Measurements from ENCODE around the gene RUVBL1. TPM values are rescaled to one million over a fixed set of nuclear protein-coding genes. Genes with fewer than 3 reads are reported as not detected.

The RUVBL1 gene
- total RNA-seq, 1 experiment from 2014 or later: 153 TPM

GRCh38 chr3:128041344-128041743 is 82.3 kb downstream of the RUVBL1 start:
- H3K27ac ChIP-seq (ENCODE audit: low read depth, low read length, poor library complexity, severe bottlenecking): no peak overlapping the region
- H3K9me3 ChIP-seq (ENCODE audit: low read depth, low read length, poor library complexity, severe bottlenecking): no peaks in the 10 kb centered on the region
- ChIA-PET POLR2A (ENCODE audit: low non-redundant PET) (no interaction called here), CTCF (no interaction called here)
- H3K36me3 ChIP-seq (ENCODE audit: insufficient read depth, low read length, poor library complexity, severe bottlenecking): no peaks in the 10 kb centered on the region
- intact Hi-C loops (cut with micrococcal nuclease; ENCODE audit: unreplicated experiment): no loop called here
- no peaks in the 10 kb centered on the region for H3K4me1 ChIP-seq (ENCODE audit: insufficient read depth, low read length, poor library complexity, severe bottlenecking)
- no TSS peak for BruUV-seq (replicated peaks)
- no peak overlapping the region for H3K4me3 ChIP-seq (ENCODE audit: low read depth, low read length, poor library complexity, severe bottlenecking)
- TF ChIP-seq EZH2 (IDR thresholded peaks at IDR 0.05; ENCODE audit: borderline replicate concordance, low read depth, low read length, poor library complexity, severe bottlenecking): no peak
- H3K27me3 ChIP-seq (replicated peaks; ENCODE audit: insufficient read depth, low read depth, low read length, poor library complexity): peaks cover 24% of the 10 kb centered on the region
- DNase-seq (ENCODE audit: low spot score): no peak

- no peak for TF ChIP-seq CTCF (conservative IDR thresholded peaks at IDR 0.05; ENCODE audit: low read depth, low read length)
- TF ChIP-seq EZH2 (IDR thresholded peaks at IDR 0.05; ENCODE audit: borderline replicate concordance, low read depth, low read length, poor library complexity, severe bottlenecking): no peak
- intact Hi-C loops (cut with micrococcal nuclease; ENCODE audit: unreplicated experiment): no loop called here
- Histone ChIP-seq H3K9me3 (ENCODE audit: low read depth, low read length, poor library complexity, severe bottlenecking) (no peaks in the 10 kb centered on the region), H3K4me3 (ENCODE audit: low read depth, low read length, poor library complexity, severe bottlenecking) (no peak overlapping the region), H3K27ac (ENCODE audit: low read depth, low read length, poor library complexity, severe bottlenecking) (no peak overlapping the region), H3K27me3 (replicated peaks; ENCODE audit: insufficient read depth, low read depth, low read length, poor library complexity) (peaks cover 22% of the 10 kb centered on the region), H3K36me3 (ENCODE audit: insufficient read depth, low read length, poor library complexity, severe bottlenecking) (no peaks in the 10 kb centered on the region), H3K4me1 (ENCODE audit: insufficient read depth, low read length, poor library complexity, severe bottlenecking) (no peaks in the 10 kb centered on the region)
- no TSS peak for BruUV-seq (replicated peaks)
- POLR2A ChIA-PET (ENCODE audit: low non-redundant PET): no interaction called here
- DNase-seq (ENCODE audit: low spot score): no peak
- CTCF ChIA-PET: no interaction called here
These were observed 83.0 kb downstream of the RUVBL1 start for GRCh38 chr3:128040660-128041059.

GRCh38 chr3:128040041-128040440 is 83.6 kb downstream of the RUVBL1 start:
- no peak for TF ChIP-seq EZH2 (IDR thresholded peaks at IDR 0.05; ENCODE audit: borderline replicate concordance, low read depth, low read length, poor library complexity, severe bottlenecking)
- no peak for TF ChIP-seq CTCF (conservative IDR thresholded peaks at IDR 0.05; ENCODE audit: low read depth, low read length)
- ChIA-PET POLR2A (ENCODE audit: low non-redundant PET) (no interaction called here), CTCF (no interaction called here)
- no peak for DNase-seq (ENCODE audit: low spot score)
- peaks cover 20% of the 10 kb centered on the region for H3K27me3 ChIP-seq (replicated peaks; ENCODE audit: insufficient read depth, low read depth, low read length, poor library complexity)
- H3K36me3 ChIP-seq (ENCODE audit: insufficient read depth, low read length, poor library complexity, severe bottlenecking): no peaks in the 10 kb centered on the region
- H3K4me3 ChIP-seq (ENCODE audit: low read depth, low read length, poor library complexity, severe bottlenecking): no peak overlapping the region
- H3K9me3 ChIP-seq (ENCODE audit: low read depth, low read length, poor library complexity, severe bottlenecking): no peaks in the 10 kb centered on the region
- no peaks in the 10 kb centered on the region for H3K4me1 ChIP-seq (ENCODE audit: insufficient read depth, low read length, poor library complexity, severe bottlenecking)
- no TSS peak for BruUV-seq (replicated peaks)
- no peak overlapping the region for H3K27ac ChIP-seq (ENCODE audit: low read depth, low read length, poor library complexity, severe bottlenecking)
- intact Hi-C loops (cut with micrococcal nuclease; ENCODE audit: unreplicated experiment): no loop called here

GRCh38 chr3:128036119-128036518 is 87.5 kb downstream of the RUVBL1 start:
- DNase-seq (ENCODE audit: low spot score): no peak
- H3K27me3 ChIP-seq (replicated peaks; ENCODE audit: insufficient read depth, low read depth, low read length, poor library complexity): peaks cover 19% of the 10 kb centered on the region
- intact Hi-C loops (cut with micrococcal nuclease; ENCODE audit: unreplicated experiment): no loop called here
- H3K36me3 ChIP-seq (ENCODE audit: insufficient read depth, low read length, poor library complexity, severe bottlenecking): no peaks in the 10 kb centered on the region
- H3K27ac ChIP-seq (ENCODE audit: low read depth, low read length, poor library complexity, severe bottlenecking): no peak overlapping the region
- H3K4me1 ChIP-seq (ENCODE audit: insufficient read depth, low read length, poor library complexity, severe bottlenecking): no peaks in the 10 kb centered on the region
- ChIA-PET POLR2A (ENCODE audit: low non-redundant PET) (no interaction called here), CTCF (no interaction called here)
- H3K9me3 ChIP-seq (ENCODE audit: low read depth, low read length, poor library complexity, severe bottlenecking): no peaks in the 10 kb centered on the region
- no TSS peak for BruUV-seq (replicated peaks)
- TF ChIP-seq EZH2 (IDR thresholded peaks at IDR 0.05; ENCODE audit: borderline replicate concordance, low read depth, low read length, poor library complexity, severe bottlenecking) (no peak), CTCF (conservative IDR thresholded peaks at IDR 0.05; ENCODE audit: low read depth, low read length) (no peak)
- H3K4me3 ChIP-seq (ENCODE audit: low read depth, low read length, poor library complexity, severe bottlenecking): no peak overlapping the region
